Stimulated activated CD4-positive, alpha-beta T cell treated with anti-CD3 and anti-CD28 coated beads, TNF-alpha, amount 100 ng/mL, for 4 hours (primary cell): Measurements from ENCODE around the gene PAX9.

ENCODE experiments used
- DNase-seq, 3 experiments: peaks; one replicate each; pipeline ENCODE4 v3.0.0-alpha.2; 2020; ENCODE audit warnings: low read depth in 3 of 3

PAX9 gene

GRCh38 chr14:36655963-36656686, 5.5 kb upstream of the PAX9 start:
- no peak for DNase-seq

- DNase-seq: no peak
Measured at GRCh38 chr14:36656687-36657398, 4.8 kb upstream of the PAX9 start.

GRCh38 chr14:36657399-36658122, 4.1 kb upstream of the PAX9 start:
- DNase-seq: no peak

GRCh38 chr14:36658123-36659009, 3.3 kb upstream of the PAX9 start:
- no peak for DNase-seq

GRCh38 chr14:36659010-36659821, 2.4 kb upstream of the PAX9 start:
- DNase-seq: no peak

- DNase-seq: no peak
Measured at GRCh38 chr14:36659822-36660735, 1.6 kb upstream of the PAX9 start.

GRCh38 chr14:36660736-36661505, 739 bp upstream of the PAX9 start:
- no peak for DNase-seq

- no peak for DNase-seq
Measured at GRCh38 chr14:36662258-36662542, 540 bp downstream of the PAX9 start.

GRCh38 chr14:36662543-36663403, 1.1 kb downstream of the PAX9 start:
- DNase-seq: no peak

GRCh38 chr14:36663404-36664321, 2.0 kb downstream of the PAX9 start:
- no peak for DNase-seq

GRCh38 chr14:36664322-36665193, 2.9 kb downstream of the PAX9 start:
- DNase-seq: no peak

GRCh38 chr14:36665887-36666415, 4.3 kb downstream of the PAX9 start:
- no peak for DNase-seq

GRCh38 chr14:36666416-36667206, 5.0 kb downstream of the PAX9 start:
- DNase-seq: no peak

GRCh38 chr14:36667679-36668078, 6.0 kb downstream of the PAX9 start:
- no peak for DNase-seq

GRCh38 chr14:36671149-36671548, 9.5 kb downstream of the PAX9 start:
- no peak for DNase-seq
